HG02970 (cell line): Measurements from ENCODE around the gene MRPS34.

ENCODE experiments used
- ATAC-seq: cut with Tn5 transposase; IDR thresholded peaks from one replicate; pipeline ENCODE4 v1.9.1; 2021; ENCODE audit warnings: mild to moderate bottlenecking, moderate library complexity, moderate number of reproducible peaks; ENCODE audit not compliant: unreplicated experiment, low FRiP score

Gene MRPS34

DNA sequence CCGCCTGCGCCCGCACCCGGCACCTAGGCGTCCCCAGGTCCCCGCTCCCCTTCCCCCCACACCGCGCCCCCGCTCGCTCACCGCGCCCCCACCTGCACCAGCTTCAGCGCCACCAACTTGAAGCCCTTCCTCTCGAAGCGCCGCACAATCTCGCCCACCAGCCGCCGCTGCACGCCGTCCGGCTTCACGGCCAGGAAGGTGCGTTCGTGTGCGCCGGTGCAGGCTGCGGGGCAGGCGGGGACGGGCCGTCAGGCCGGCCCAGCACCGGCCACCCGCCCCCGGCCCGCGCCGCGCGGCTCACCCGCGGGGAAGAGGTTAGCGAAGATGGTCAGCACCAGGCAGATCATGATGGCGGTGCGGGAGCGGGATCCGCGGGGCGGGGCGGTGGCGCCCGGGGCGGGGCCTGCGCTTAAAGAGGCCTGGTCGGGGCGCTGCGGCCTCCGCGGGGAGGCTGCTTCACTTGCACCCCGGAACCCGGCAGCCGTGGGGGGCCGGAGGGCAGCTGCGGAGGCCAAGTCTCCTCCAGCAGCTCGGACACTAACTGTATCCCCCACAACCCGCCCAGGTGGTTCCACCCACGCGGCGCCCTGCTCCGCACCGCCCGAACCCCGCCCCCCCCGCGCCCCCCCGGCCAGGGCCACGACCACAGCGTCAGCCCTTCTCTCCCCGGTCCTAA lies 1.6 kb downstream of the MRPS34 start, which contains the start of gene NME3:
Gene NME3, minus strand, starts transcription at position 356 of the 676 bp plus-strand sequence. Its CDS starts 9 bp downstream, at position 347.
- no peak for ATAC-seq

- no peak for ATAC-seq
Observed at GRCh38 chr16:1770328-1771187, 2.4 kb downstream of the MRPS34 start.

- no peak for ATAC-seq
Observed at GRCh38 chr16:1769402-1770300, 3.3 kb downstream of the MRPS34 start.

DNA sequence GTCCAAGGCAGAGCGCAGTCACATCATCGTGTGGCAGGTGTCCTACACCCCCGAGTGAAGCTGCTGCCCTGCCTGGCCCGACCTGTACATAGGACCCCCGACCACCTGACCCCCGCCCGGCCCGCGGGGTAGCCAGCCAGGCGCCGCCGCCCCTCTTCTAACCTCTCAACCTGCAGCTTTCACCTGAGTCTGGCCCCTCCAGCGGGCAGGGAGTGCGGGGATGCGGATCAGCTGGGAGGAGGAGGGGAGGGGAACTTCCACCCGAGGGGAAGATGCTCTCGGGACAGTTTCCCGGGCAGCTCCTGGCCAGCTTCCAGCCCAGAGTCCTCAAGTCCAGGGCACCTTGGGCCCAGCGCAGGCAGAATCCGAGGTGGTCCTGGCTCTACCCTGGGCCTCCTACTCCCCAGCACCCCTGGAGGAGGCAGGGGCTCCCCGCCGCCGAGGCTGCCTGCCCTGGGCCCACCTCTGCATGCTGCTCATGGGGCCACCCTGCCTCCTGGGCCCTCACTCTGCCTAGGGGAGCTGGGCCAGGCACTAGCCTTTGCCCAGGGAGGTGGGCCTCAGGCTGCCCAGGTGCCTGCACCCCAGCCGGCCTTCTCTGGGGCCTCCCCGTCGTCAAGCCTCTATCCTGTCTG lies 4.0 kb downstream of the MRPS34 start:
- ATAC-seq, result no peak

DNA sequence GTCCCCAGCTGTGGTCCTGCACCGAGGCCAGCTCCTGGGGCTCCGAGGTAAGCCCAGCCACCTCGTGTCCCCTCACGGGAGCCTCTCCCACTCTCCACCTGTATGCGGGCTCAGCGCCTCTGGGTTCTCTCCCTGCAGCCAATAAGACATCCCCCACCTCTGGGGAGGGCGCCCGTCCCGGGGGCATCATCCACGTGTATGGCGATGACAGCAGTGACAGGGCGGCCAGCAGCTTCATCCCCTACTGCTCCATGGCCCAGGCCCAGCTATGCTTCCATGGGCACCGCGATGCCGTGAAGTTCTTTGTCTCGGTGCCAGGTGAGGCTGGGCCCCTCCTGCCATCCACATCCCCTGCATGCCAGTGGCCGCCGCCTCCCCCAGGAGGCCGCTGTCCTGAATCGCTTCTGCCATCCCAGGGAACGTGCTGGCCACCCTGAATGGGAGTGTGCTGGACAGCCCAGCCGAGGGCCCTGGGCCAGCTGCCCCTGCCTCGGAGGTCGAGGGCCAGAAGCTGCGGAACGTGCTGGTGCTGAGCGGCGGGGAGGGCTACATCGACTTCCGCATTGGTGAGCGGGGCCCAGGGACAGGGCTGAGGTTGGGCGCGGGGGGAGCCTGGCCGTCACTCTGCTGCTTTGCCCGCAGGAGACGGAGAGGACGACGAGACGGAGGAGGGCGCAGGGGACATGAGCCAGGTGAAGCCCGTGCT lies 4.7 kb downstream of the MRPS34 start:
- ATAC-seq, result no peak

DNA sequence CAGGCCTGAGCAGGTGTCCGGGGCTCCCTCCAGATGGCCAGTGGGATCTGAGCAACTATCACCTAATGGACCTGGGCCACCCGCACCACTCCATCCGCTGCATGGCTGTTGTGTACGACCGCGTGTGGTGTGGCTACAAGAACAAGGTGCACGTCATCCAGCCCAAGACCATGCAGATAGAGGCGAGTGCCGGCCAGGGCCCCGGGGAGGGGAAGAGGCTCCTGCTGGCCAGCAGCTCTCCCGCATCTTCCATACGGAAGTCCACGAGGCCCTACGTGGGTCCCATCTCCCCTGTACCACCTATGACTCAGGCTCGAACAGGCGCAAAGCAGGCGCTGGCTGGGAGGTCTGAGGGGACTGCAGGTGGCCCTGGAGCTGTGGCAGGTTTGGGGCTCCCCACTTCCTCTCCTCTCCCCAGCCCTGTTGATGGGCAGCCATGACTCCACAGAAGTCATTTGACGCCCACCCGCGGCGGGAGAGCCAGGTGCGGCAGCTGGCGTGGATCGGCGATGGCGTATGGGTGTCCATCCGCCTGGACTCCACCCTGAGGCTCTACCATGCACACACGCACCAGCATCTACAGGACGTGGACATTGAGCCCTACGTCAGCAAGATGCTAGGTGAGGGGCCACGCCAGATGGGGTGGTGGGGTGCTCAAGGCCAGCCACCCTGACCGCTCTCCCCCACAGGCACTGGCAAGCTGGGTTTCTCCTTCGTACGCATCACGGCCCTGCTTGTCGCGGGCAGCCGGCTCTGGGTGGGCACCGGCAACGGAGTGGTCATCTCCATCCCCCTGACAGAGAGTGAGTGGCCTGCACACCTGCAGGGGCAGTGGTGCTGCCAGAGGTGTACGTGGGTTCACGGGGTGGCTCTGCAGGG lies 5.6 kb downstream of the MRPS34 start:
- ATAC-seq, result no peak

- no peak for ATAC-seq
Observed at GRCh38 chr16:1766701-1767100, 6.2 kb downstream of the MRPS34 start.

- no peak for ATAC-seq
Observed at GRCh38 chr16:1766231-1766630, 6.7 kb downstream of the MRPS34 start.

GRCh38 chr16:1765826-1766225 lies 7.1 kb downstream of the MRPS34 start:
- ATAC-seq, result no peak

DNA sequence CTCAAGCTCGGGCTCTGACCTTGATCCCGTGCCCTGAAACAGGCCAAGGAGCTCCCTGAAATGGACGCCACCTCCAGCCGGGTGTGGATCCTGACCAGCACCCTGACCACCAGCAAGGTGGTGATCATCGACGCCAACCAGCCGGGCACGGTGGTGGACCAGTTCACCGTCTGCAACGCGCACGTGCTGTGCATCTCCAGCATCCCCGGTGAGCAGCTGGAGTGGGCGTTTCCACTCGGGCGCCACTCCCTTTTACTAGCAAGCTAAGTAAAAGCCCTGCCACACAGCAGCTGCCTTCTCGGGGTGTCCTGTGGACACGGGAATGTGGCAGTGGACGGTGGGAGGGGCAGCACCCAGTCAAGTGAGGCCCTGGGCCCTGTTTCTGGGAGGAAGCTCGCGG lies 8.0 kb downstream of the MRPS34 start:
- ATAC-seq, result no peak

- ATAC-seq, result no peak
Observed at GRCh38 chr16:1763521-1764511, 9.1 kb downstream of the MRPS34 start.

DNA sequence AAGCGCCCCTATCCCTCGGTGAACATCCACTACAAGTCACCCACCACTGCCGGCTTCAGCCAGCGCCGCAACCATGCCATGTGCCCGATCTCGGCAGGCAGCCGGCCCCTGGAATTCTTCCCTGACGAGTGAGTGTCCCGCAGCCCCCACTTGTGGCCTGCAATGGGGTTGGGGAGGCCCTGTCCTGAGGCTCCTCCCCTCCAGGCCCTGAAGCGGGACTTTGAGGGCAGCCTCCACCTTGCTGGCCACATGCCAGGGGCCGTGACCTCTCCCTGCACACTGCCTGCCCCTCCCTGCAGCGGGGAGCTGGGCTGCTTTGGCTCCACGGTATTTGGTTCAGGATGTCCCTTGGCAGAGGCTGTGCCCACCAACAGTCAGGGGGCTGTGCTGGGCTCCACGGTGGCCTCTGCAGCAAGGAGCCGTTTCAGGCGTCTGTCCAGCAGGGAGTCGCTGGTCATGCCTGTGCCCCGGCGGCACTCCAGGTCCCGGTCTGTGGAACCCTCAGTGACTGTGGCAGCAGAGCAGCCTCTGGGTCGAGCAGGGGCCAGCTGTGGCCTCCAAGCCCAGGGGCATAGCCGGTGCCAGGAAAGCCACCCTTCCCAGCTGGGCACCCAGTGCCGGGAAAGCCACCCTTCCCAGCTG lies 9.9 kb downstream of the MRPS34 start:
- ATAC-seq, result no peak

DNA sequence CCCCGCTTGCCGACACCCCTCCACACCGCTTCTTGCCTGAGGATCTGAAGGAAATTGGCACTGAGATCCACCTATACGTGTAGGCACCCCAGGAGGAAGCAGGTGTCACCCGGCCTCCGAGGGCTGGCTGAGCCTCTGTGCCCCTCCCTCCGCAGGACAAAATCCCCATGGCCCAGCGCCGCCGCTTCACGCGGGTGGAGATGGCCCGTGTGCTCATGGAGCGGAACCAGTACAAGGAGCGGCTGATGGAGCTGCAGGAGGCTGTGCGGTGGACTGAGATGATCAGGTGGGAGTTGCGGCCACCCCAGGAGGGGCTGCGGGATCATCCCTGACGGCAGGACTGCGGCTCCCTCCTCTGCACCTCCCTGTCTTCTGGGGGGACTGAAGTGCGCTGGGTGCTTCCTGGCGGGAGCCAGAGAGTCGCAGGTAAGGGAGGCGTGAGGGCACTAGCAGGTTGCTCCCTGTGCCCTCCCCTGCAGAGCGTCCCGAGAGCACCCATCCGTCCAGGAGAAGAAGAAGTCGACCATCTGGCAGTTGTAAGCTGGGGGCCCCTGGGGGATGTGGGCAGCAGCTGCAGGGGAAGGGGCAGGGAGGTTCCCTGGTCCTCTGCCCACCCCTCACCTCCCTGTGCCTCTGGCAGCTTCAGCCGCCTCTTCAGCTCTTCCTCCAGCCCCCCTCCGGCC lies 10.6 kb downstream of the MRPS34 start:
- no peak for ATAC-seq

- no peak for ATAC-seq
Observed at GRCh38 chr16:1761751-1762150, 11.2 kb downstream of the MRPS34 start.

- ATAC-seq, result no peak
Observed at GRCh38 chr16:1760911-1761310, 12.0 kb downstream of the MRPS34 start.

DNA sequence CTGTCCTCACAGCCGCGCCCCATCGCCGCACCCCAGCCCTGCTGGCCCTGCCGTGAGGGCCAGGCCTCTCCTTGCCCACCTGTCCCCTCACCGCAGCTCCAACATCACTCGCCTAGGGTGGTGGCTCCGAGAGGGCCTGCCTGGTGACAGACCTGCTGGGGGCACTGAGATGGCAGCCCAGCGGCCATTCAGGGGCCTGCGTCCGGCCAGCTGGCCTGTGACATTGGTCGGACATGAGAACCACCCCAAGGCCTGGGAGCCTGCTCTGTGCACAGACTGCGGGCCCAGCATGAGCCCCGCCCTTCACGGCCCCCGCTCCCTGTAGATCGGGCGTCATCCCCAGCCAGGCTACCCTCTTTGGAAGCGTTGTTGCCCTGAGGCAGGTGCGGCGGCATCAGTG lies 13.4 kb downstream of the MRPS34 start:
- ATAC-seq, result no peak

DNA sequence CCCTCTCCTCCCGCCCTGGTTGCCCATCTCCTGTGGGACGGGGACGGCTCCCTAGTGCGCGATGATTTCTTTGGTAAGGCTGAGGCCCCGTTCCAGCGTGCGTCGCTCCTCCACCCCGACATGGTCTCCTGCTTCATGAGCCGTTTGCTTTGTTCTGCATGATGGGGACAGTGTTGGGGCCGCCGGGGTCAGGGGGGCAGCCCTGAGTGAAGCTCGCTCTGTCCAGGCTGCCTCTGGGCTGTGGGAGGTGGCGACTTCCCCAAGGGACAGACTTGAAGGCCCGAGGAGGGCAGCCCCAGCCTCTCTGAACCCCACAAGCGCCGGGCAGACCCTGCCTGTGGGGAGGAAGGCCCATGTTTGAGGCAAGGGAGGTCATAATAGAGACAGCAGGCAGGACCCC lies 14.0 kb downstream of the MRPS34 start:
- ATAC-seq, result no peak
